ENCODE results near the gene LIN7B.
A peak's percentile ranks its signal among the peaks of the same experiment; 100 is the strongest.

Gene LIN7B

DNA sequence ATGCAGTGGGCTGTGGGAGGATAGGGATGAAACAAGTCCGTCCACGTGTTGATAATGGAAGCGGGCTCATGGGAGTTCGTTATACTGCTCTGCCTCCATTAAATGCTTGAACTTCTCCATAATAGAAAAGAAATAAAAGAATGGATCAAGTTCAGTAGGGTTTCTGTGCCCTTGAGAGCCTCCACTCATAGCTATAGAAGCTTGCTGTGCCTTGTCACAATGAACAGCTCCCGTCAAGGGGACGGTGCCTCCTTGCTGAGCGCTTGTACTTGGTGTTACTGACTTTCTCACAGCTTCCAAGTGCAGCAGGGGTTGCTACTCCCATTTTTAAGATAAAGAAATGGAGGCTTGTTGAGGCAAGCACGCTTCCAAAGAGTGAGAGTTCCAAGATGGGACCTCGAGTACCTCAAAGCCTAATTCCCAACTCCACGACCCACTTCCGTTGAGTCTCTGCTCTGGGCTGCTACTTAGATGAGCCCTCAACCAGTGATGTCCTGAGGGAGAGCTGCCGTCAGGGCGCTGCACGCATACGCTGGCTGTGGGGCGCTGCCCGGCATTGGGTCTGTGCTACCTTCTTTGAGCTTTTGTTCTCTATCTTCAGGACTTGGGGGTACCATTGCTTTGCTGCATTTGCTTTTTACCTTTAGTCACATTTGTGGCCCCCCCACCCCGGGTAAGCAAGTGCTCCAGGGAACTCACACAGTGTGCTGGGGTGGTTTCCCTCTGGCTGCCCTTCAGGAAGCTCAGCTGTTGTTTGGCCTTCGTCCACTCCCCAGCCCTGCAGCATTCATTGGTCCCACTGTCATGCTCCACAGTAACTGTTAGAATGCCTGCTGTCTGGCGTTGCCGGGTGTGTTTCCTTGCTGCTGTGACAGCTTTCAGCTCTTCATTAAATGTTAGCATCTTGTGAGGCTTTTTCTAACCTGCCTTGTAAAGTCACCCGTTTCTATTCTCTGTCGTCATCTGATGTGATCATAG, 19.4 kb upstream of the LIN7B start:
- no peak for DNase-seq (ENCODE audit: low read depth in 2 of 2, low spot score in 1 of 2)

DNA sequence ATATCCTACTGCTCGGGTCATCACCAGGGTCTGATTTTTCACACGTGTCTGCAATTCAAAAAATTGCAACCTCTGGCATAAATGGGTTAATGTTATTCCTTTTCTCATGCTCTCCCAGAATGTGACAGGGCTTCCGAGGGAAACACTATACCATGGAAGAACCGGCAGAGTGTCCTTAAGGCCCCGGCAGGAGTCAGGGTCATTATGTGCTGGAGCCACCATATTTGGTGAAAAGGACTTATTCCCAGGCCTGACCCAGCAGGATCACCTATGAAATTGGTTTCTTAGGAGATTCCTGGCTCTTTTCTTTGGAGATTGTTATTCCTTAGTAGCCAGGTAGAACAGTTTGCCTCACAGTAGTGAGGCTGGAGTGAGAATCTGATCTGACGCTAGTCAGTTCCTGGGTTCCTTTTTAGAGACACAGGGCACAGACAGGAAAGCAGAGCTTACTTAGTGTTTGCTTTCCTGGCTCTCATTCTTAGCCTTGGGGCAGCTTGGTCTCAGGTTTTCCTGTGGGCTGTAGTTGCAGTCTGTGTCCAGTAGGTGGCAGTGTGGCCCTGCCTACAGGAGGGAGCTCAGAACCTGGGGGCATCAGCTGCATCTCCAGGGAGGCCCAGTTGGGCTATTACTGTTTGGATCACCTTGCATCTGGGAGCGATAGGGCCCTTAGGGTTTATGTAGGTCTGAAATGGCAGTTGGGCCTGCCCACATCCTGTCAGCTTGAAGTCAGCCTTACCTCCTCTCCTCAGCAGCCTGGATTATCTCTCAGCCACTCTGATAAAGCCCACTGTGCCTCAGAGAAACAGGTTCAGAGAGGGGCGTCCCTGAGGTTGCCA, 16.5 kb upstream of the LIN7B start:
- DNase-seq (ENCODE audit: low read depth in 2 of 2, low spot score in 1 of 2), result peak; percentile 49 to 59

DNA sequence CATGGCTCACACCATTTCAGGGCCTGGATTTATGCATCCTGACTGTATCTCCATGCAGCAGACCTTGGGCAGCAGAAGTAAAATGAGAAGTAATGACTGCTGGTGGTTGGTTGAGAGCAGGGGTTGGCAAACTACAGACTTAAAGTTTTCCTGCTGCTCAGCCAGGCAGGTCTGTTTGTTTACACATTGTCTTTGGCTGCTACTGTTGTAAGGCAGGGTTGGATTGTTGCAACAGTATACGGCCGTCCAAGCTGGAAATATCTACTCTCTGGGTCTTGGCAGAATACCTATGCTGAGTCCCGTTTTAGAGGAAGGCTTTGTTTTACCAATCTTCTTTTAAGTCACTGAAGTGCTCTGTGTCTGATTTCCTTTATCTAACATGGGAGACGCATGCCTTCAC, 15.4 kb upstream of the LIN7B start:
- no peak for DNase-seq (ENCODE audit: low read depth in 2 of 2, low spot score in 1 of 2)

DNA sequence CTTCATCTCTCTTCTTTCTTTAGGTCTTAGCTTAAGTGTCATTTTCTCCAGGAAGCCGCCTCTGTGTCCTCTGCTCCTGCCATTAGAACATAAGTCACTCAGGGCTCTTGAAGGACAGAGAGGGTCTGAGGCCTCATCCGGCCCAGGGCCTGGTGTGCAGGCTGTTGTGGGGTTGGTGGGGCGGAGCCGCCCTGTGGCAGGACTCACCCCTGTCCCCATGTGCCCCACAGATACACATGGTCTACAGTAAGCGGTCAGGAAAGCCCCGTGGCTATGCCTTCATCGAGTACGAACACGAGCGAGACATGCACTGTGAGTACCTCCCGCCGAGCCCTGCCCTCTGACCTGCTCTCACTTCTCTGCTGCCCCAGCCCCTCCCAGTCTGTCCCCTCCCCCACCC, 13.0 kb upstream of the LIN7B start:
- no peak for DNase-seq (ENCODE audit: low read depth in 2 of 2, low spot score in 1 of 2)

DNA sequence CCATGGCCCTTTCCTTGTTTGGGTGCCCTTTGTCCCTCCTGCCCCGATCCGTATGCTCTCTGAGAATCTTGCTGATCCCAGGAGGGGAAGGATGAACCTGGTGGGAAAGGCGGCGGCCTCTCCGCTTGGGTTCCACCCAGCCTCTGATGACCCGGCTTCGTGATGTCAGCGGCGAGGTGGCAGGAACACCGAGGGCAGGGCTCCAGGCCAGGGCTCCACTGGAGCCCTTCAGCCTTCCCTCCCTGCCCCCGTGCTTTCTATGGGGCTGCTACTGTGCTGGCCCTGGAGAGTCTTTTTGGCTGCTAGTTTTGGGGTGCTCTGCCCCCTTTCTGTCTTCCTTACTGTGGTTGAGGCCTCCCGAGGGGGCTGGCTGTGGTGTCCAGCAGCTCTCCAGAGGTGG, 11.9 kb upstream of the LIN7B start:
- no peak for DNase-seq (ENCODE audit: low read depth in 2 of 2, low spot score in 1 of 2)

DNA sequence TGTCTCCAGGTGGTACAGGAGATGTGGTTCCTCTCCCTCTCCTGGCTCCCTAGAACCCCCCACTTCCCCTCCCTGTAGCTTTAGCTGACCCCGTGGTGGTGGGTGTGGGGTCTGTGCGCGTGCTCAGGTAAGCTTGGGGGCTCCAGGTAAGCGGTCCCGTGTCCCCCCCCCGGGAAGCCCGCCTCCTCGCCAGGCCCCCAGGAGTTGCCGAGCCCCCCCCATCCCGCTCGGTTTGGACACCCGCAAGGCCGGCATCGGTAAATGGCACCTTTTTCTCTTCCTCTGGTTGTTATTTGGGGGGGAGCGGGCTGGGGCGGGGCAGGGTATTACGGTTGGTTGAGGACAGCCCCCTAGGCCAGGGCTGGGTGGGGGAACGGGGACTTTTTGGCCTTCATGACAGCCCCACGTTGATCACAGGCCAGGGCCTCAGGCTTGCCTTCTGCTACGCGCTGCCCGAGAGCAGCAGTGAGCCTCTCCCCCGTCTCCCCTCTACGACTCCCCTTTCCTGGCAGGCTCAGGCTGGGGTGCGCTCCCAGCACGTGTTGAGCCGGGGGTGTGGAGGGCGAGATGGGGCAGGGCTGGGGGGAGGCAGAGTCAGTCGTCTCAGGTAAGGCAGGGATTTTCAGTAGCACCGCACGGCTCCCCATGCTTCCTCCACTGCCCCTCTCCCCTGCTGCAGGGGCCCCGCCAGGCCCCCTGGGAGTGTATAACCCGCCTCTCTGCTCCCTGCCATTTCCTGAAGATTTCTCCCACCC, 10.7 kb upstream of the LIN7B start:
- no peak for DNase-seq (ENCODE audit: low read depth in 2 of 2, low spot score in 1 of 2)

DNA sequence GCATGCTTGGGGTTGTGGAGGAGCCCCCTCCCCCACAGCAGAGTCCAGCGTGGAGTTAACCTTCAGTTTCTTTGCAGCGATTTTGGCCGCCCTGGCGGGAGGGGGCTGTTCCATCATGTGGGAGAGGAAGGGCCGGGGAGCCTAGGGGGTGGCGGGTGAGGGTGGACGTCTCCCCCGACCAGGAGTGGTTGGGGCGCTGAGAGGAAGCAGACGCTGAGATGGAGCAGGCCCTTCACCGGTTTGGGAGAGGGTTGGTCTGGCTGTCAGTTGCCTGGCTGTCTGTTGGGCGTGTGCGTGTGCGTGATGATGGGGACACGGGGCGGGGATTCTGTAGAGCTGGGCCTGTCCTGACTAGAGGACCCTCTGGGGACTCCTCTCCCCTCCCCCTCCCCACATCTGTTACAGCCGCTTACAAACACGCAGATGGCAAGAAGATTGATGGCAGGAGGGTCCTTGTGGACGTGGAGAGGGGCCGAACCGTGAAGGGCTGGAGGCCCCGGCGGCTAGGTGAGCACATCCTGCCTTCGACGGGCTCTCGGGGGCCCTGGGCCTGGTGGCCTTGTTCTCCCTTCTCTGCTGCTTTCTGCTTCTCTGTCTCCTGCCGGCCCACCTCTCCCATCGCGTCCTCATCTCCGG, 9.8 kb upstream of the LIN7B start:
- no peak for DNase-seq (ENCODE audit: low read depth in 2 of 2, low spot score in 1 of 2)

DNA sequence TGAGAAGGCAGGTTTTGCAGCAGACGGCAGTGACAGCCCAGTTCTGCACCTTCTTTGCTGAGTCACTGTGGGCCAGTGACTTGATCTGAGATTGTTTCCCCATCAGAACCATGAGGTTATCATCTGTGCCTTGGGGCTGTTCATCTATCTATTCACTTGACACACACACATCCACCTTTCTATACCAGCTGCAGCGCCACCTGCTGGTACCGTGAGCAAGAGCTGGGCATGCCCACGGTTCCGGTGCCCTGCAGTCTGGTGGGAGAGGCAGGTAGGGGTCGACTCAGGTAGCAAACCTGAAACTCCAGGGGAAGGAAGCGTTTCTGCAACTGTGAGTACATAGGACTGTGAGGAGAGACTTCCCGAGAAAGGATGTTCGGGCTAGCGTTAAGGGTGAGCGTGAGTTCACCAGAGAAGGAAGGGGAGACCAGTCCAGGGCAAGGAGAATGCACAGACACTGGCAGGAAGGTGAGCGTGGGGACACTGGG, 7.5 kb upstream of the LIN7B start:
- no peak for DNase-seq (ENCODE audit: low read depth in 2 of 2, low spot score in 1 of 2)

DNA sequence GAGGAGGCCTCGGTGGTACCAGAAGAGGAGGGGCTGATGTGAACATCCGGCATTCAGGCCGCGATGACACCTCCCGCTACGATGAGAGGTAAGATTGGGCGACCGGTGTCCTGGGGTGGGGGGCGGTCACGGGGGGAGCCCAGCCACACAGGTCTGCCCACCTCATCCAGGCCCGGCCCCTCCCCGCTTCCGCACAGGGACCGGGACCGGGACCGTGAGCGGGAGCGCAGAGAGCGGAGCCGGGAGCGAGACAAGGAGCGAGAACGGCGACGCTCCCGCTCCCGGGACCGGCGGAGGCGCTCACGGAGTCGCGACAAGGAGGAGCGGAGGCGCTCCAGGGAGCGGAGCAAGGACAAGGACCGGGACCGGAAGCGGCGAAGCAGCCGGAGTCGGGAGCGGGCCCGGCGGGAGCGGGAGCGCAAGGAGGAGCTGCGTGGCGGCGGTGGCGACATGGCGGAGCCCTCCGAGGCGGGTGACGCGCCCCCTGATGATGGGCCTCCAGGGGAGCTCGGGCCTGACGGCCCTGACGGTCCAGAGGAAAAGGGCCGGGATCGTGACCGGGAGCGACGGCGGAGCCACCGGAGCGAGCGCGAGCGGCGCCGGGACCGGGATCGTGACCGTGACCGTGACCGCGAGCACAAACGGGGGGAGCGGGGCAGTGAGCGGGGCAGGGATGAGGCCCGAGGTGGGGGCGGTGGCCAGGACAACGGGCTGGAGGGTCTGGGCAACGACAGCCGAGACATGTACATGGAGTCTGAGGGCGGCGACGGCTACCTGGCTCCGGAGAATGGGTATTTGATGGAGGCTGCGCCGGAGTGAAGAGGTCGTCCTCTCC, 6.3 kb upstream of the LIN7B start:
- DNase-seq (ENCODE audit: low read depth in 2 of 2, low spot score in 1 of 2), result no peak

DNA sequence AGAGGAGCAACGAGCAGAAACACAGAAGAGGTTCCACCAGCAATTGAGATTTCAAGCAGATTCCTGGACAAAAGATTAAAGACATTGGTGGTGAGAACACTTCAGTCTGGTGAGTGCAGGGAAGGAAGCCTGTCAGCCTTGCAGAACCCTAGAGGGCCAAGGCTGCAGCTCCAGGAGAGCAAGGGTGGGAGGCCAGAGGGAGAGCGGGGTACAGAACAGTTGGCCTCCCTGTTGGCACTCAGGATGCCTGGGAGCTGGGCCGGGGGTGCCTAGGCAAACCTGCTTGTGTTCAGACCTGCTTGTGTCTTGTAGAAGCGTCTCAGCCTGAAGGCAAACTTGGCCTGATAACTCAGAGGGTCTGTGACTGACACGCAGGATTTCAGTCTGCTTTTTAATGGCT, 5.1 kb upstream of the LIN7B start:
- DNase-seq (ENCODE audit: low read depth in 2 of 2, low spot score in 1 of 2), result no peak

DNA sequence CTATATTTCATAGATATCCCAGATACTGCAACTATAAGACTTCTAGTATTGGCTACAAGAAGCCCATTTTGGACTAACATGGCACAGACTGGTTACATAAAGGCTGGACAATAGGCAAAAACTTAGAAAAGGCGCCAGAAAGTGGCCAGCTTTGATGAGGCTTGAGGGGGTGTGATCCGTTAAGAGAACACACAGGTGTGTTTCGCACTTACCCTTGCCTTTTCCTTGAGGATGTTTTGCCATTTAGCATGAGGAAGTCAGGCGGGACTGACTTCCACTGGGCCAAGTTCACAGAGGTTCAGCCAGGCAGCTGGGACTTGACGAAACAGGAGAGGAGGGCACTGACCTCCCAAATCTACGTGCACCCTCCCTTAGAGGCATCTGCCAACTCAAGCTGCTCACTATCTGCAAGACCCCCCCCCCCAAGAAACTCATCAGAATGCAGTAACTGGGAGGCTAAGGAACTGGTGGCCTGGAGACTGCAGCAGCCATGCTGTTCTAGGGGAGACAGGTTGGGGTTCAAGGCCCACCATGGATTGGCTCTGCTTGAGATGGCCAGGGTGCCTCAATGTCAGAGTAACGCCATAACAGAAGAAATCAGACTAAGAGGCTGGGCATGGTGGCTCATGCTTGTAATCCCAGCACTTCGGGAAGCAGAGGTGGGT, 4.5 kb upstream of the LIN7B start:
- DNase-seq (ENCODE audit: low read depth in 2 of 2, low spot score in 1 of 2), result no peak

DNA sequence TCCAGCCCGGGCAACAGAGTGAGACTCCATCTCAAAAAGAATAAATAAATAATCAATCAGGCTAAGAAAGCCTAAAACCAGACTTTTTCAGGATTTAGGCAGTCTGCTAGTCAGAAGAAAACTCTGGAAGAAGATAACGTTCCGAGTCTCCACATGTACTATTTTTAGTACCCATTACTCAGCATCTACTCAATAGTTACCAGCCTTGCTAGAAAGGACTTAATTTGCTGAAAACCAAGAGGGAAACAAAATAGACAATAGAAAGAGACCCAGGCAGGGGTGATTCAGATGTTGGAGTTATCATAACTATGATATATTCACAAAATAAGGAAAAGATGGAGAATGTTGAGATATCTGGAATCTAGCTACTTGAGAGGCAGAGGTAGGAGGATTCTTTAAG, 3.6 kb upstream of the LIN7B start:
- no peak for DNase-seq (ENCODE audit: low read depth in 2 of 2, low spot score in 1 of 2)

DNA sequence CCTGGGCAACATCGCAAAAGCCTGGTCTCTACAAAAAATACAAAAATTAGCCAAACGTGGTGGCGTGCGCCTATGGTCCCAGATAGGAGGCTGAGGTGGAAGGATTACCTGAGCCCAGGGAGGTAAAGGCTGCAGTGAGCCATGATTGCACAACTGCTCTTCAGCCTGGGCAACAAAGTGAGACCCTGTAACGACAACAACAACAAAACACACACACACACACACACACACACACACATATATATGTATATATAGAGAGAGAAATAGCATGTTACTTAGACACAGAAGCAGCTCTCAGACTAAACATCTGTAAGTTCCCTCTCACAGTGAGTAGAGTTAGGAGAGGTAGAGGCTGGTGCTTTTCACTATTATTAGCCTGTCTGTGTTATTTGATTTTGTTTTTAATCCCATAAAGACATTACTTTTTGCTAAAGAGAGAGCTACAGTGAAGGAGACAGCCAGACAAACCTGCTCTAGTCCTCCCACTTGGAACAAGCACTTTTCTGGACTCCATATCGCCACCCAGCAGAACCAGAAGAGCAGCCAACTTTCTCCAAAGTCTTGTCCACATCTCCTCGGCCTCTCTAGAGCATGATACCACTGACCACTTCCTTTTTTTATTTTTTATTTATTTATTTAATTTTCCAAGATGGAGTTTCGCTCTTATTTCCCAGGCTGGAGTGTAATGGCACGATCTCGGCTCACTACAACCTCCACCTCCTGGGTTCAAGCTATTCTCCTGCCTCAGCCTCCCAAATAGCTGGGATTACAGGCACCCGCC, 2.8 kb upstream of the LIN7B start:
- DNase-seq (ENCODE audit: low read depth in 2 of 2, low spot score in 1 of 2), result no peak

DNA sequence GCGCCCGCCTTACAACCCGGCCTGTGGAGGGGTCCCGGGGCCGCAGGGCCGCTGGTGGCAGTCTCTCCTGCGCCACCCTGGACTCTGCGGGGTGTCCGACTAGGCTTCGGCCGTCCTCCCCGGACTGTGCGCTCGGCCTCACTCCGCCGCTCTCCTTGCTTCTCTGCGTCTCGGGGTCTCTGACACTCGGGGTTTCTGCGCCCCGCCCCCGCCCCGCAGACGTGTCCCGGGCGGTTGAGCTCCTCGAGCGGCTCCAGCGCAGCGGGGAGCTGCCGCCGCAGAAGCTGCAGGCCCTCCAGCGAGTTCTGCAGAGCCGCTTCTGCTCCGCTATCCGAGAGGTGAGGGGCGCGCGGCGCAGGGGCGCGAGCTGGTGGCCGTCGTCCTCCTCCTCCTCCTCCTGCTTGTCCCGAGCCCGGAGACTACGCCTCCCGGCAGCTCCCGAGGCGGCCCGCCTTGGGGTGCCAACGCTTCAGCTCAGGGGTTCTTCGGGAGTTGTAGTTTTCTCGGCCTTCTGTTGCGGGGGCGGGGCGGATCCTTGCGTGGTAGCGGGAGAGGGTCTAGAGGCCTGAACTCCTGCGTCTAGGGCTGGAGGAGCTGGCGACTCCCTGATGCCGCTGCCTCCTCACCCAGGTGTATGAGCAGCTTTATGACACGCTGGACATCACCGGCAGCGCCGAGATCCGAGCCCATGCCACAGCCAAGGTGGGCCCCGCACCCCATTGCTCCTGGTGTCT, 627 bp downstream of the LIN7B start:
- no peak for DNase-seq (ENCODE audit: low read depth in 2 of 2, low spot score in 1 of 2)

DNA sequence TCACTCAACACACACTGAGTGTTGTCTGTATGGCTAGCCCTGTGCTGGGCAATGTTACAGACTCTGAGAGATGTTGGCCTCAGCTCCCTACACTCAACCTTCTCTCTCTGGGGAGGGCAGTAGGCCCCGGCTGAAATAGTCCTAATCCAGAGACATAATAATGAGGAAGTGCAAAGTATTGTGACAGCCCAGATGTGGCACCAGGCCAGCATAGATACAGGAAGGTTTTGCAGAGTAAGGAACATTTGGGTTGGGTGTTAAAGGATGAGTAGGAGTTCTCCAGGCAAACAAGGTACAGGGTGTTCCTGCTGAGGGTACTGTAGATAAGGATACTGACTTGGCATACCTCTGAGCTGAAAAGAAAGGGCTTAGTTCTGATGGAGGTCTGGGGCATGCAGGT, 2.4 kb downstream of the LIN7B start:
- DNase-seq (ENCODE audit: low read depth in 2 of 2, low spot score in 1 of 2), result no peak

DNA sequence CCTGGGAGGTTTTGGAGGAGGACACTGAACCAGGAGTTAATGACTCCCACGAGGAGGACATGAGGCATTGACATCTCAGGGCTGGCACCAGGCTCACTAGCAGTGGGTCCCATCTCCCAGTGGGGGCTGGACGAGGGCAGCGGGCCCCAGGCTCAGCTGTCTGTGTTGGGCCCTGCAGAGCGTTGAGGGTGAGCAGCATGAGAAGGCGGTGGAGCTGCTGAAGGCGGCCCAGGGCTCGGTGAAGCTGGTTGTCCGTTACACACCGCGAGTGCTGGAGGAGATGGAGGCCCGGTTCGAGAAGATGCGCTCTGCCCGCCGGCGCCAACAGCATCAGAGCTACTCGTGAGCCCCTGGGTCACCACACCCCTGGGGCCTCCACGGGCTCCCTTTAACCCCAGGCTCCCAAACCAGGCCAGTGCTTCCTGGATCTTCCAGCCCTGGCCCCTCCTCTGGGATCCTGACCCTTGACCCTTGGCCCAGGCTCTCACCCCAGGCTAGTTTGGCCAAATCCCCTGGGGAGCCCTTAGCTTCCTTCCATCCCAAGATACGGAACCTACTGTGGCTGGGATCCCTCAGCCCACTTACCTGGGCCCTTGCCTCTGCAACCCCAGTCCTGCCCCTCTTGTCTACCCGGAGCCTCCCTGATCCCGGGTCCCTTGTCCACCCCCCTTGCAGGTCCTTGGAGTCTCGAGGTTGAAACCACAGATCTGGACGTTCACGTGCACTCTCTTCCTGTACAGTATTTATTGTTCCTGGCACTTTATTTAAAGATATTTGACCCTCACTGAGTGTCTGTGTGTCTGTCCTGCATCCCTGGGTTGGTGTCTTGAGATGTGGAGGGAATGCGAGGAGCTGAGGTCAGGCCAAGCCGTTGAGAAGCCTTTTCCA, 3.8 kb downstream of the LIN7B start:
- no peak for DNase-seq (ENCODE audit: low read depth in 2 of 2, low spot score in 1 of 2)

Data from stimulated activated CD8-positive, alpha-beta memory T cell treated with anti-CD3 and anti-CD28 coated beads, Interleukin-4, amount 100 ng/mL, for 1 hour (primary cell).